ENCODE measurements around the gene PEX10. TPM values are rescaled to one million over a fixed set of nuclear protein-coding genes. Genes with fewer than 3 reads are reported as not detected.

PEX10 gene
- total RNA-seq, 2 experiments from 2014 or later: 17.1 to 19.0 TPM

GRCh38 chr1:2427976-2428375 lies 15.6 kb upstream of the PEX10 start:
- Mint-ChIP-seq H3K36me3 (ENCODE audit: low read depth) (no peaks in the 10 kb centered on the region), H3K4me1 (ENCODE audit: low read depth) (no peaks in the 10 kb centered on the region), H3K27me3 (no peaks in the 10 kb centered on the region), H3K4me3 (no peak overlapping the region), H3K27ac (no peak overlapping the region), H3K9me3 (peaks cover 2% of the 10 kb centered on the region)
- TF ChIP-seq, protein P1, sequence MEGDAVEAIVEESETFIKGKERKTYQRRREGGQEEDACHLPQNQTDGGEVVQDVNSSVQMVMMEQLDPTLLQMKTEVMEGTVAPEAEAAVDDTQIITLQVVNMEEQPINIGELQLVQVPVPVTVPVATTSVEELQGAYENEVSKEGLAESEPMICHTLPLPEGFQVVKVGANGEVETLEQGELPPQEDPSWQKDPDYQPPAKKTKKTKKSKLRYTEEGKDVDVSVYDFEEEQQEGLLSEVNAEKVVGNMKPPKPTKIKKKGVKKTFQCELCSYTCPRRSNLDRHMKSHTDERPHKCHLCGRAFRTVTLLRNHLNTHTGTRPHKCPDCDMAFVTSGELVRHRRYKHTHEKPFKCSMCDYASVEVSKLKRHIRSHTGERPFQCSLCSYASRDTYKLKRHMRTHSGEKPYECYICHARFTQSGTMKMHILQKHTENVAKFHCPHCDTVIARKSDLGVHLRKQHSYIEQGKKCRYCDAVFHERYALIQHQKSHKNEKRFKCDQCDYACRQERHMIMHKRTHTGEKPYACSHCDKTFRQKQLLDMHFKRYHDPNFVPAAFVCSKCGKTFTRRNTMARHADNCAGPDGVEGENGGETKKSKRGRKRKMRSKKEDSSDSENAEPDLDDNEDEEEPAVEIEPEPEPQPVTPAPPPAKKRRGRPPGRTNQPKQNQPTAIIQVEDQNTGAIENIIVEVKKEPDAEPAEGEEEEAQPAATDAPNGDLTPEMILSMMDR (IDR thresholded peaks at IDR 0.05): no peak
- intact Hi-C loops (cut with micrococcal nuclease): no loop called here
- ChIA-PET CTCF (no interaction called here), POLR2A (no interaction called here)
- DNase-seq (no peak), ATAC-seq (no peak)

DNA sequence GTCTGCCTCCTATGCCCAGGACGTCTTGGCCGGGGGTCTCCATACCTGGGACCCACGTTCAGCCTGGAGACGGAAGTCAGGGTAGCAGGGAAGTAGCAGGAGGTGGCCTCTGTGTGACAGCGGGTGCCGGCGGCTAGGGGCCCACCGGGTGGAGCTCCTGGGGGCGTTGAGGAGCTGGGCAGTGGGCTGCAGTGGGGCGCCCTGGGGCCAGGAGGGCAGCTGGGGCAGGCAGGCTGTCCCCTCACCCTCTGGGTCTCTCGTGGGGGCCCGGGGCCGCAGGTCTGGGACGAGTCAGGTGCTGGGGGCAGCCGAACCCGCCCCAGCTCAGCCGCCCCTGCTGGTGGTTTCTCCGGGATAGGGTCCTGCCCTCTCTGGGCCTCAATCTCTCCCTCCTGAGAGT lies 14.7 kb upstream of the PEX10 start:
- no peaks in the 10 kb centered on the region for H3K27me3 Mint-ChIP-seq
- POLR2A ChIA-PET: no interaction called here
- ATAC-seq: no peak
- DNase-seq: no peak
- H3K36me3 Mint-ChIP-seq (ENCODE audit: low read depth): no peaks in the 10 kb centered on the region
- H3K27ac Mint-ChIP-seq: no peak overlapping the region
- TF ChIP-seq, protein P1 (IDR thresholded peaks at IDR 0.05): no peak
- peaks cover 4% of the 10 kb centered on the region for H3K9me3 Mint-ChIP-seq
- no peak overlapping the region for H3K4me3 Mint-ChIP-seq
- H3K4me1 Mint-ChIP-seq (ENCODE audit: low read depth): no peaks in the 10 kb centered on the region
- CTCF ChIA-PET: interaction anchor here (1.0 kb wide), 1 partner anchor 11 kb away, joined by 3 read pairs; no protein-coding TSS in a partner anchor
- intact Hi-C loops (cut with micrococcal nuclease): no loop called here

GRCh38 chr1:2426540-2426939 lies 14.2 kb upstream of the PEX10 start:
- Mint-ChIP-seq H3K27ac (no peak overlapping the region), H3K4me3 (no peak overlapping the region), H3K36me3 (ENCODE audit: low read depth) (no peaks in the 10 kb centered on the region), H3K4me1 (ENCODE audit: low read depth) (no peaks in the 10 kb centered on the region), H3K27me3 (no peaks in the 10 kb centered on the region), H3K9me3 (peaks cover 4% of the 10 kb centered on the region)
- POLR2A ChIA-PET: interaction anchor here (0.6 to 1.2 kb wide), 3 partner anchors 11 to 52 kb away, joined by 3 read pairs; no protein-coding TSS in a partner anchor
- intact Hi-C loops (cut with micrococcal nuclease): no loop called here
- no peak for ATAC-seq
- DNase-seq: no peak
- CTCF ChIA-PET: interaction anchor here (1.0 kb wide), 1 partner anchor 10 kb away, joined by 3 read pairs; no protein-coding TSS in a partner anchor
- TF ChIP-seq, protein P1 (IDR thresholded peaks at IDR 0.05): no peak

DNA sequence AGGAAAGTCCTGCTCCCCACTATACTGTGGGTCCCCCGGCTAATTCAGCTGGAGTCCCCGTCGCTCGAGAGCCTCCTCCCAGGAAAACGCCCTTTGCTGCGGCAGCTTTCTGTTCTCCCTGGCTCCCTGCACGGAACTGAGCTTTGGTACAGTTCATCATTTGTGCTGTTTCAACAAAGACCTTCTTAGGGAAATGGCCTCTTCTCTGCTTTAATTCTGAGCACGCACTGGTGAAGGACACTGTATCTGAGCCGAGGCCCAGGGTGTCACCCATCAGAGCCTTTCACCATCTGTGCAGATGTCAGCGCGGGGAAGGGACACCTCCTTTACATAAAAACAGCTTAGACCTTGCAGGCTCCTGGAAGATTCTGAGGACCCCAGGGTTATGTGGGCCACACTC lies 13.5 kb upstream of the PEX10 start:
- H3K9me3 Mint-ChIP-seq: peaks cover 4% of the 10 kb centered on the region
- no peaks in the 10 kb centered on the region for H3K27me3 Mint-ChIP-seq
- no peaks in the 10 kb centered on the region for H3K4me1 Mint-ChIP-seq (ENCODE audit: low read depth)
- TF ChIP-seq, protein P1 (IDR thresholded peaks at IDR 0.05): no peak
- no peak overlapping the region for H3K4me3 Mint-ChIP-seq
- intact Hi-C loops (cut with micrococcal nuclease): no loop called here
- no peak overlapping the region for H3K27ac Mint-ChIP-seq
- POLR2A ChIA-PET: interaction anchor here (0.6 to 1.2 kb wide), 3 partner anchors 10 to 53 kb away, joined by 3 read pairs; no protein-coding TSS in a partner anchor
- ATAC-seq (no peak), DNase-seq (no peak)
- CTCF ChIA-PET: no interaction called here
- no peaks in the 10 kb centered on the region for H3K36me3 Mint-ChIP-seq (ENCODE audit: low read depth)

DNA sequence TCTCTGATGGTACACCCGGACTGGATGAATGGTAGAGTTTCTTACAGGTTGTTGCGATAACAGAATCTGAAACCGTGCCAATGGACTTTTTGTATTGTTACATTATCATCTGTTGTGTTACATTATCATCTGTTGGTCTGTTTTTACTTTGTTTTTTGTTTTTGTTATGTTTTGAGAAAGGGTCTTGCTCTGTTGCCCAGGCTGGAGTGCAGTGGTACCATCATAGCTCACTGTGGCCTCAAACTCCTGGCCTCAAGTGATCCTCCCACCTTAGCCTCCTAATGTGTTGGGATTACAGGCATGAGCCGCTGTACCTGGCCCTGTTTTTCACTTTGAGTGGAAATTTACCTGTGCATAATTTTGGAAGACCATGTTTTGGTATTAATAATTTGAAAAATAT lies 10.2 kb upstream of the PEX10 start:
- CTCF ChIA-PET: no interaction called here
- H3K36me3 Mint-ChIP-seq (ENCODE audit: low read depth): no peaks in the 10 kb centered on the region
- TF ChIP-seq, protein P1 (IDR thresholded peaks at IDR 0.05): no peak
- no peak overlapping the region for H3K27ac Mint-ChIP-seq
- no peak overlapping the region for H3K4me3 Mint-ChIP-seq
- peaks cover 2% of the 10 kb centered on the region for H3K9me3 Mint-ChIP-seq
- DNase-seq (no peak), ATAC-seq (no peak)
- intact Hi-C loops (cut with micrococcal nuclease): no loop called here
- H3K27me3 Mint-ChIP-seq: no peaks in the 10 kb centered on the region
- POLR2A ChIA-PET: interaction anchor here (1.3 kb wide), 1 partner anchor 12 kb away, joined by 3 read pairs; no protein-coding TSS in a partner anchor
- H3K4me1 Mint-ChIP-seq (ENCODE audit: low read depth): no peaks in the 10 kb centered on the region
